Measurements from ENCODE around the gene KIRREL3.

DNA sequence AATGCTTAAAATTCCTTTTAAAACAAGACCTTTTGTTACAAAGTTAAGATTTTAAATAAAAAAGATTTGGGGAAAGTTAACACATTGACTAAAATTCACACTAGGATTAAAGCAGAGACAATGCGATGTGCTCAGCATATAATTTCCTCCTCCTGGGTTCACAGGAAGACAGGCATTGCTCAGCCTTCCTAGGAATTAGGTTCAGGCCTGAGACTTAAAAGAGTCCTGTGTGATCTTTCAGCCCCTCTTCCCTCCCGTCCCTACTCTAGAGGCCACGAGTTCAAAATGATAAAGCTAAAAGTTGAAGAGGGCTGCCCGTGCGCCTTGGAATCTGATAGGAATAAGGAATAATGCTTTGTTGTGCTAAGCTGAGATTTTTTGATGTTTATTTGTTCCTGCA is 218.6 kb downstream of the KIRREL3 start:
- TF ChIP-seq, protein P1, sequence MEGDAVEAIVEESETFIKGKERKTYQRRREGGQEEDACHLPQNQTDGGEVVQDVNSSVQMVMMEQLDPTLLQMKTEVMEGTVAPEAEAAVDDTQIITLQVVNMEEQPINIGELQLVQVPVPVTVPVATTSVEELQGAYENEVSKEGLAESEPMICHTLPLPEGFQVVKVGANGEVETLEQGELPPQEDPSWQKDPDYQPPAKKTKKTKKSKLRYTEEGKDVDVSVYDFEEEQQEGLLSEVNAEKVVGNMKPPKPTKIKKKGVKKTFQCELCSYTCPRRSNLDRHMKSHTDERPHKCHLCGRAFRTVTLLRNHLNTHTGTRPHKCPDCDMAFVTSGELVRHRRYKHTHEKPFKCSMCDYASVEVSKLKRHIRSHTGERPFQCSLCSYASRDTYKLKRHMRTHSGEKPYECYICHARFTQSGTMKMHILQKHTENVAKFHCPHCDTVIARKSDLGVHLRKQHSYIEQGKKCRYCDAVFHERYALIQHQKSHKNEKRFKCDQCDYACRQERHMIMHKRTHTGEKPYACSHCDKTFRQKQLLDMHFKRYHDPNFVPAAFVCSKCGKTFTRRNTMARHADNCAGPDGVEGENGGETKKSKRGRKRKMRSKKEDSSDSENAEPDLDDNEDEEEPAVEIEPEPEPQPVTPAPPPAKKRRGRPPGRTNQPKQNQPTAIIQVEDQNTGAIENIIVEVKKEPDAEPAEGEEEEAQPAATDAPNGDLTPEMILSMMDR (conservative IDR thresholded peaks at IDR 0.05): no peak
- TF ChIP-seq ZFX (IDR thresholded peaks at IDR 0.05): no peak
